22Rv1 (cell line): Measurements from ENCODE around the gene GPS1.

Source experiments
- H3K27ac ChIP-seq: fragments of 450-650 bp; 2 replicates; pipeline ENCODE4 v1.5.1; 2017
- CTCF ChIP-seq: fragments of 450-650 bp; IDR thresholded peaks from 2 replicates; pipeline ENCODE4 v1.5.1; 2017; ENCODE audit warnings: mild to moderate bottlenecking
- ZFX ChIP-seq: fragments of 450-650 bp; IDR thresholded peaks from 2 replicates; pipeline ENCODE4 v1.6.1; 2017; ENCODE audit warnings: antibody characterized with exemption, borderline replicate concordance

Gene GPS1

GRCh38 chr17:82080048-82080788, 28.5 kb downstream of the GPS1 start:
- TF ChIP-seq CTCF = no peak
- no peak for TF ChIP-seq ZFX
- no peak overlapping the region for H3K27ac ChIP-seq

- H3K27ac ChIP-seq = no peak overlapping the region
- no peak for TF ChIP-seq ZFX
- TF ChIP-seq CTCF = no peak
Measured at GRCh38 chr17:82080789-82081464, 29.2 kb downstream of the GPS1 start.

- TF ChIP-seq CTCF = no peak
- no peak for TF ChIP-seq ZFX
- H3K27ac ChIP-seq = no peak overlapping the region
Measured at GRCh38 chr17:82081546-82081945, 29.8 kb downstream of the GPS1 start.

GRCh38 chr17:82081966-82082365, 30.3 kb downstream of the GPS1 start:
- no peak for TF ChIP-seq CTCF
- no peak for TF ChIP-seq ZFX

GRCh38 chr17:82082456-82082855, 30.8 kb downstream of the GPS1 start:
- no peak overlapping the region for H3K27ac ChIP-seq
- TF ChIP-seq ZFX = no peak
- no peak for TF ChIP-seq CTCF

More at GRCh38 chr17:82081966-82082365, 30.3 kb downstream of the GPS1 start:
- no peak overlapping the region for H3K27ac ChIP-seq

- TF ChIP-seq CTCF (no peak), ZFX (no peak)
Measured at GRCh38 chr17:82083009-82083408, 31.3 kb downstream of the GPS1 start.

More at GRCh38 chr17:82083009-82083408, 31.3 kb downstream of the GPS1 start:
- H3K27ac ChIP-seq = no peak overlapping the region
